HL-60 (cell line): ENCODE results near the gene RAB39B.

Experiments
- DNase-seq, 2 experiments: peaks; one replicate each; pipeline ENCODE4 v3.0.0-alpha.2; 2010 to 2020; ENCODE audit warnings: low read depth in 1 of 2, low spot score in 1 of 2
- H3K27ac ChIP-seq: fragments of 250-450 bp; sonication (Bioruptor Pico); replicated peaks from 2 replicates; pipeline ENCODE4 v1.5.1; 2020; ENCODE audit warnings: mild to moderate bottlenecking, moderate library complexity
- H3K27me3 ChIP-seq: fragments of 250-450 bp; sonication (Bioruptor Pico); 2 replicates; pipeline ENCODE4 v1.5.1; 2021; ENCODE audit warnings: mild to moderate bottlenecking, moderate library complexity; ENCODE audit not compliant: insufficient read depth, poor library complexity, severe bottlenecking
- H3K4me3 ChIP-seq: replicated peaks from 2 replicates; pipeline ENCODE4 v1.5.1; 2011; ENCODE audit warnings: mild to moderate bottlenecking, control low read depth, low read length; ENCODE audit not compliant: insufficient read depth
- CTCF ChIP-seq: IDR thresholded peaks from one replicate; pipeline ENCODE4 v1.5.1; 2011; ENCODE audit warnings: low read length, control low read depth, inconsistent platforms; ENCODE audit not compliant: insufficient read depth
- GABPA ChIP-seq: IDR thresholded peaks from 2 replicates; pipeline ENCODE4 v1.6.1; 2012; ENCODE audit warnings: low read depth
- POLR2AphosphoS5 ChIP-seq: IDR thresholded peaks from 2 replicates; pipeline ENCODE4 v1.6.1; 2012; ENCODE audit warnings: low read depth
- REST ChIP-seq: IDR thresholded peaks from 2 replicates; pipeline ENCODE4 v1.6.1; 2012; ENCODE audit warnings: low read depth; ENCODE audit not compliant: insufficient replicate concordance
- SPI1 ChIP-seq: IDR thresholded peaks from 2 replicates; pipeline ENCODE4 v1.6.1; 2012; ENCODE audit warnings: low read depth, mild to moderate bottlenecking, borderline replicate concordance

Gene RAB39B

GRCh38 chrX:155259752-155260151 is 4.5 kb downstream of the RAB39B start:
- no peak for DNase-seq
- no peak for TF ChIP-seq POLR2AphosphoS5
- no peak overlapping the region for H3K4me3 ChIP-seq

GRCh38 chrX:155251391-155251790 is 12.9 kb downstream of the RAB39B start:
- no peak overlapping the region for H3K4me3 ChIP-seq
- TF ChIP-seq SPI1 (no peak), GABPA (no peak), CTCF (no peak), POLR2AphosphoS5 (no peak), REST (no peak)
- no peaks in the 10 kb centered on the region for H3K27me3 ChIP-seq
- H3K27ac ChIP-seq: no peak overlapping the region
- DNase-seq: no peak

More at GRCh38 chrX:155259752-155260151, 4.5 kb downstream of the RAB39B start:
- Histone ChIP-seq H3K27ac (no peak overlapping the region), H3K27me3 (no peaks in the 10 kb centered on the region)

- Histone ChIP-seq H3K27me3 (no peaks in the 10 kb centered on the region), H3K27ac (no peak overlapping the region), H3K4me3 (no peak overlapping the region)
- DNase-seq: no peak
- no peak for TF ChIP-seq CTCF
- no peak for TF ChIP-seq REST
These were observed 16.8 kb downstream of the RAB39B start for GRCh38 chrX:155247497-155247896.

GRCh38 chrX:155246748-155247147 is 17.5 kb downstream of the RAB39B start:
- no peaks in the 10 kb centered on the region for H3K27me3 ChIP-seq
- no peak overlapping the region for H3K27ac ChIP-seq
- no peak overlapping the region for H3K4me3 ChIP-seq
- TF ChIP-seq CTCF: no peak
- TF ChIP-seq REST: no peak
- TF ChIP-seq SPI1: no peak
- no peak for TF ChIP-seq POLR2AphosphoS5
- no peak for TF ChIP-seq GABPA
- DNase-seq: no peak
